ENCODE measurements around the gene SDR42E1.
"Not testable (repeated sequence)": the region's sequence is repeated elsewhere in the genome, so short reads cannot be mapped to it uniquely, and the experiment has no call there.

SDR42E1 gene

DNA sequence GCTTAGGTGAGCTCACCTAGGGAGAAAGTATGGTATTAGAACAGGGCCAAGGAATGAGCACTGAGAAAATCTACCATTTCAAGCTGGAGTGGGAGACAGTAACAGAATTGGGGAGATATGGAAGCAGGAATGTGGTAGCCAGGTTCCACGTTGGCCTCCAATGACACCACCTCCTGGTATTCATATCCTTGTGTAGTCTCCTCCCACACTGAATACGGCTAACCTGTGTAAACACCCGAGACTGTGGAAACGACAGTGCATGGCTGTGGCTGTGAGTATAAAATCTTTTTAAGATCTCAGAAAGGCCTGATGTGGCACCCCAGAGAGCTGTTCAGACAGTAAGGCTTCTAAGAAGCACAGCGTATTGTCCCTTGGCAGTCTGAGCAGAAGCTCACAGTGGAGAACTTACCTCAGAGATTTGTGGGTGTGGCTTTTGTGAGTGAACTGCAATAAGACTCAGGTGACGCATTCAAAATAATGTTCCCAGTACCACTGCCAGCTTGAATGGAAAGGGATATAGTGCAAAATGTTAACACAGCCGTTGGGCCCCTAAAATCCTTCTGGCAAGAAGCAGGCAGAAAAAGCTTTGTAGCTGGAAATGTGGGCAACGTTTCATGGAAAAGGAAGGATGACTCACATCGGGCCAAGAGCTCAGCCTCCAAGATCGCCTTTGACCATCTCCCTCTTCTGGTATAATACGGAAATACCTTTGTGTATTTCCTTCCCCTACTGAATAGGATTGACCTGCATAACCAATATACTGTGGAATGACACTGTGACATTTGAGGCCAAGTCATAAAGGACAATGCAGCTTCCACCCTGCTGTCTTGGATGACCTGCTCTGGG lies 14.4 kb downstream of the SDR42E1 start:
- FAIRE-seq (no peak), DNase-seq (ENCODE audit: insufficient read length) (no peak)
- TF ChIP-seq POLR2A (IDR thresholded peaks at IDR 0.05; ENCODE audit: low read depth, low read length), result no peak

DNA sequence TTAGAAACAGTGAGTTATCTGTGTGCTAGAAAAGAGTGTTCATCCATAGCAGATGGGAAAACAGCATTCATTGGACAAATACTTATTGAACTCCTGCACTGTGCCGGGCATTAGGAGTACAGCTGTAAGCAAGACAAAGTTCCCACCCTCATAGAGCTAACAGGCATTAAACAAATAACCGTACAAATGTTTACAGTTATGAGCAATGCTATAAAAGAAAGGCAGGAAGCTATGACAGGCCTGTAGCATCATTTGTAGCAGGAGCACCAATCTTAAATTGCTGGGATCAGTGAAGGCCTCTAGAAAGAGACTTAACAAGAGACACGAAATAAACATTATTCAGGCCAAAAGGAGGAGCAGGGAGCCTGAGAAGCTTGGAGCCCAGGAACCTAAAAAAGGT lies 15.6 kb downstream of the SDR42E1 start:
- FAIRE-seq, result no peak
- TF ChIP-seq POLR2A (IDR thresholded peaks at IDR 0.05; ENCODE audit: low read depth, low read length) (no peak), TAF1 (IDR thresholded peaks at IDR 0.05; ENCODE audit: borderline replicate concordance, low read depth, low read length) (no peak), POLR2AphosphoS5 (IDR thresholded peaks at IDR 0.05; ENCODE audit: low read depth, low read length) (no peak)

DNA sequence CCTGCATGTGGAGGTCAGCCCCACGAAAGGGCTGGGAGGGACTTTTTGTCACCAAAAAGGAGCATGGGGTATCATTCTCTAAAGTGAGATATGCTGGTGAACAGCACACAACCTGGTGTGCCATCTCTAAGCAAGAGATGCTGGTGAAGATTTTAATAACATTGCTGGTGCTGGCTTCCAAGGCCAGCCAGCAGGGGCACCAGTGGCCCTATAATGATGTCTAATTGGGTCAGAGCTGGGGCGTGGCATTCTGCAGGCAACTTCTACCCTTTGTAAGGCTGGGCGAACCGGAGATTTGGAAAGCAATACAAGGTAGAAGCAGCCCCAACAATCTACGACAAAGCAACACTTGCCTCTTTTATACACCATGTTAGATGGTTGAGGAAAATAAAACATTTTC lies 16.8 kb downstream of the SDR42E1 start:
- FAIRE-seq (no peak), DNase-seq (ENCODE audit: insufficient read length) (no peak)
- TF ChIP-seq POLR2AphosphoS5 (IDR thresholded peaks at IDR 0.05; ENCODE audit: low read depth, low read length), result no peak
- TF ChIP-seq POLR2A (IDR thresholded peaks at IDR 0.05; ENCODE audit: low read depth, low read length), result no peak
- TF ChIP-seq TAF1 (IDR thresholded peaks at IDR 0.05; ENCODE audit: borderline replicate concordance, low read depth, low read length), result no peak

More for the DNA sequence above, 15.6 kb downstream of the SDR42E1 start:
- DNase-seq (ENCODE audit: insufficient read length), result no peak

DNA sequence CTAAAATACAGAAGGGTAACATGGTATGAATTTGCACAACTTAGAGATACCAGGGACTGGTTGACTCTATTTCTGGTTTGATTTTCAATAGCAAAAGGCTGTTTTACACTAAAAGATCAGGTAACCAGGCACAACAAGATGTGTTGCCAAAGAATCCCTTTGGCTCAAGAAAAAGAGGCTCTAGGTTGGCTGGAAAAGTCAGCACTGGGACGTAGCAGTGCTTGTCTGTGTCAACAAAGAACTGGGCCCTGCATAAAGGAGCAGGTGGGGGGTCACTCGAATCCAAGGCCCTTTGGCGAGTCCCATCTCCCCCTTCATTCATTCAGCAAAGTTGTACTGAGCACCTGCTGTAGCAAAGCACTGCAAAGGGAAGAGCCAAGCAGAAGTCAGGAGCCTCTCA lies 18.4 kb downstream of the SDR42E1 start:
- DNase-seq (ENCODE audit: insufficient read length) (no peak), FAIRE-seq (no peak)
- TF ChIP-seq POLR2AphosphoS5 (IDR thresholded peaks at IDR 0.05; ENCODE audit: low read depth, low read length) (no peak), TAF1 (IDR thresholded peaks at IDR 0.05; ENCODE audit: borderline replicate concordance, low read depth, low read length) (no peak), POLR2A (IDR thresholded peaks at IDR 0.05; ENCODE audit: low read depth, low read length) (no peak)

DNA sequence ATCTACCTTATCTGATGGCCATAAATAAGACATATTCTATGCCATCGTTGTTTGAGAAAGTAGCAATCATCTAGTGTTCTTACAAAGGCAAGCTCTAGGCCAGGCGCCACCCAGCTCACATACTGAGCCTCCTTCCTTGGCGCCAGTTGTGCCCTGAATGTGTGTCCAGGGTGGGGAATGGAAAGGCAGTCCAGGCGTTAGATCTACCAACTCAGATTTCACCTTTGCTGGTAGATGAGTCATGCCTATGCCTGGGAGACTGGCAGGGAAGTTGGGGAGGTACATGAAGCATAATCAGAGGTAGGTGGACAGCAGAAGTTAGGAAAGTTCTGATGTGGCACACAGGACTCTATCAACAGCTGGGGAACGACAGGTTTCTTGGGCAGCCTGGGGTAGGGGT lies 23.6 kb downstream of the SDR42E1 start:
- FAIRE-seq (no peak), DNase-seq (ENCODE audit: insufficient read length) (no peak)
- TF ChIP-seq POLR2AphosphoS5 (IDR thresholded peaks at IDR 0.05; ENCODE audit: low read depth, low read length), result no peak
- no peak for TF ChIP-seq TAF1 (IDR thresholded peaks at IDR 0.05; ENCODE audit: borderline replicate concordance, low read depth, low read length)
- TF ChIP-seq POLR2A (IDR thresholded peaks at IDR 0.05; ENCODE audit: low read depth, low read length), result no peak

DNA sequence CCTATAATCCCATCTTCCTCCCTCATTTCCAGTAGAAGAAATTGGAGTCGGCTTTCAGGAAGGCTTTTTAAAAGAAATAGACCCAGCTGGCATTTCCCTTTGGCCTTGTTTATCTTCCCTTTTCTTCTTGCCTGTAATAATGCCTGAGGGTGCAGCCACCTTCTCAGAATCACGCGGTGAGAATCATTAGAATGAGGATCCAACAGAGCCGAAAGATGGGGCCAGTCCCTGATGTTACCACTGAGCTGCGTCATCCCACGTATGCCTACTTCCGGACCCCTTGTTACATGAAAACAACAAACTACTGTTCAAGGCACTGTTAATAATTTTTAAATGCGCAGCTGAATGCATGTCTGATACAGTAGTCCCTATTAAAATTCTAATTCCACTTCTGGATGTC lies 24.1 kb downstream of the SDR42E1 start:
- TF ChIP-seq POLR2A (IDR thresholded peaks at IDR 0.05; ENCODE audit: low read depth, low read length), result no peak
- TF ChIP-seq POLR2AphosphoS5 (IDR thresholded peaks at IDR 0.05; ENCODE audit: low read depth, low read length), result no peak
- no peak for TF ChIP-seq TAF1 (IDR thresholded peaks at IDR 0.05; ENCODE audit: borderline replicate concordance, low read depth, low read length)
- FAIRE-seq (no peak), DNase-seq (ENCODE audit: insufficient read length) (no peak)

DNA sequence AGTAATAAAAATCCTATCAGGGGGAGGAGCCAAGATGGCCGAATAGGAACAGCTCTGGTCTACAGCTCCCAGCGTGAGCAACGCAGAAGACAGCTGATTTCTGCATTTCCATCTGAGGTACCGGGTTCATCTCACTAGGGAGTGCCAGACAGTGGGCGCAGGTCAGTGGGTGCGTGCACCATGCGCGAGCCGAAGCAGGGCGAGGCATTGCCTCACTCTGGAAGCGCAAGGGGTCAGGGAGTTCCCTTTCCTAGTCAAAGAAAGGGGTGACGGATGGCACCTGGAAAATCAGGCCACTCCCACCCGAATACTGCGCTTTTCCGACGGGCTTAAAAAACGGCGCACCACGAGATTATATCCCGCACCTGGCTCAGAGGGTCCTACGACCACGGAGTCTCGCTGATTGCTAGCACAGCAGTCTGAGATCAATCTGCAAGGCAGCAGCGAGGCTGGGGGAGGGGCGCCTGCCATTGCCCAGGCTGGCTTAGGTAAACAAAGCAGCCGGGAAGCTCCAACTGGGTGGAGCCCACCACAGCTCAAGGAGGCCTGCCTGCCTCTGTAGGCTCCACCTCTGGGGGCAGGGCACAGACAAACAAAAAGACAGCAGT lies 33.8 kb downstream of the SDR42E1 start:
- not testable (repeated sequence) for FAIRE-seq; DNase-seq (ENCODE audit: insufficient read length)

DNA sequence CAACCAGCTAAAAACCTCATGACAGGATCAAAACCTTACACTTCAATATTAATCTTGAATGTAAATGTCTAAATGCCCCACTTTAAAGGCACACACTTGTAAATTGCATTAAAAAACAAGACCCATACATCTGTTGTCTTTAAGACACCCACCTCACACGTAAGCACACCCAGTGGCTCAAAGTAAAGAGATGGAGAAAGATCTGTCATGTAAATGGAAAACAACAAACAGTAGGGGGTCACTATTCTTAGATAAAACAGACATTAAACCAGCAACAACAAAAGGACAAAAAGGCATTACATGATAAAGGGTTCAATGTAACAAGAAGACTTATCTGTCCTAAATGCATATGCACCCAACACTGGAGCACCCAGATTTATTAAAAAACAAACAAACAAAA lies 35.6 kb downstream of the SDR42E1 start:
- no peak for TF ChIP-seq POLR2A (IDR thresholded peaks at IDR 0.05; ENCODE audit: low read depth, low read length)
- no peak for TF ChIP-seq TAF1 (IDR thresholded peaks at IDR 0.05; ENCODE audit: borderline replicate concordance, low read depth, low read length)
- TF ChIP-seq POLR2AphosphoS5 (IDR thresholded peaks at IDR 0.05; ENCODE audit: low read depth, low read length), result no peak
- DNase-seq (ENCODE audit: insufficient read length) (no peak), FAIRE-seq (no peak)

DNA sequence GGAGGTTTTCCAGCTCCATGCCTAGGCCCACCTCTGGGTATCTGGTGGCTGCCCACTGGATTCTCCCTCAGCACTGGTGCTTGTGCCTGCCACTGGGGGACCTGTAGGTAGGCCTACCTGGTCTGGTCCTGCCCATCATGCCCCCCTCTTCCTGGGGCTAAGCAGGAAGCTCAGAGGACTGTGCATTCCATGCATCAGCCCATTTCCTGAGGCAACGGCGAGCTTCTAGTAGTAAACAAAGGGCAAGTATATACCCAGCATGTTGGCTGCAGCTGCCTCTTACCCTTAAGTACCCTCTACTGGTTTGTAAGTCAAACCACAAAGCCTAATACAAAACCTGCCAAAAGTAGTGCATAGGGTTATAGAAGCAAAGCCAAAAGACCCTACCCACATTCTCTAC lies 37.5 kb downstream of the SDR42E1 start:
- FAIRE-seq, result no peak
- no peak for TF ChIP-seq TAF1 (IDR thresholded peaks at IDR 0.05; ENCODE audit: borderline replicate concordance, low read depth, low read length)
- no peak for TF ChIP-seq POLR2AphosphoS5 (IDR thresholded peaks at IDR 0.05; ENCODE audit: low read depth, low read length)
- no peak for TF ChIP-seq POLR2A (IDR thresholded peaks at IDR 0.05; ENCODE audit: low read depth, low read length)
- no peak for DNase-seq (ENCODE audit: insufficient read length)

DNA sequence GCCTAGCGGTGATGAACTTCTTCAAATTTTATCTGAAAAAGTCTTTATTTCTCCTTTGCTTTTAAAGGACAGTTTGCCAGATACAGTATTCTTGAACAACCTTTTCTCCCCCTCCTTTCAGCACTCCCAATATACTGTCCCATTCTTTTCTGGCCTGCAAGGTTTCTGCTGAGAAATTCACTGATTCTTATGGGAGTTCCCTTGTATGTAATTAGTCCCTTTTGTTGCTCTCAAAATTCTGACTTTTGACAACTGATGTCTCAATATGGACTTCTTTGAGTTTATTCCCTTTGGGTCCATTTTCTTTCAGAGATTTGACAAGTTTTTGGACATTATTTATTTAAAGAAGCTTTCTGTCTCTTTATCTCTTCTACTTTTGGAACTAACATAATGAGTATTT lies 39.4 kb downstream of the SDR42E1 start:
- no peak for DNase-seq (ENCODE audit: insufficient read length)
- FAIRE-seq, result no peak
- TF ChIP-seq POLR2A (IDR thresholded peaks at IDR 0.05; ENCODE audit: low read depth, low read length), result no peak
- no peak for TF ChIP-seq TAF1 (IDR thresholded peaks at IDR 0.05; ENCODE audit: borderline replicate concordance, low read depth, low read length)
- TF ChIP-seq POLR2AphosphoS5 (IDR thresholded peaks at IDR 0.05; ENCODE audit: low read depth, low read length), result no peak

DNA sequence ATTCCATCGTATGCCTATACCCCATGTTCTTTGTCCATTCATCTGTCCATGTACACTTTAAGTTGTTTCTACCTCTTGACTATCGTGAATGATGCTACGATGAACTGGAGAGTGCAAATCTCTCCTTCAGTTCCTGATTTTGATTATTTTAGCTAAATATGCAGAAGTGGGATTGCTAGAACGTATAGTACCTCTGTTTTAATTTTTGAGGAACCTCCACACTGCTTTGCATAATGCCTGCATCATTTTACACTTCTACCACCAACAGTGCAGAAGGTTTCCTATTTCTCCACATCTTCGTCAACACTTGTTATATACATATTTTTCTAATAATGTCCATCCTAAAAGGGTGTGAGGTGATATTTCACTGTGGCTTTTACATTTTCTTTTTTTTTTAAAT lies 43.9 kb downstream of the SDR42E1 start:
- FAIRE-seq (peak; percentile 44), DNase-seq (ENCODE audit: insufficient read length) (no peak)
- TF ChIP-seq POLR2AphosphoS5 (IDR thresholded peaks at IDR 0.05; ENCODE audit: low read depth, low read length), result no peak
- no peak for TF ChIP-seq POLR2A (IDR thresholded peaks at IDR 0.05; ENCODE audit: low read depth, low read length)
- no peak for TF ChIP-seq TAF1 (IDR thresholded peaks at IDR 0.05; ENCODE audit: borderline replicate concordance, low read depth, low read length)

DNA sequence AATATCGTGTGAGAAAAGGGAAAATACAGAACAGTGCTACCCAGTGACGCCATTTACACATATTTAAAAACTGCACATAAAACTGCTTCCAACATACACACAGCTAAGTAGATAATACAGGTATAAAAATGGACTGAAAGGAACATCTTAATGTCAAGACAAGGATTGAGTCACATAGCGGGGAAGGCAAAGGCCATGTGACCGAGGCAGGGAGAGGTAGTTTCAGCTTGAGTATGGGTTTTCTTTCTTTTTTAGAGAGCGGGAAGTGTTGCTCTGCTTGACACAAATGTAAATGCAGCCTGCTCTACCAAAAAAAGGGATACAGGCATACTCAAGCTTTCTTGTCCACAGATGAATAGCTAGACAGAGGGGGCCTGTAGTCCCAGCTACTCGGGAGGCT lies 46.5 kb downstream of the SDR42E1 start:
- DNase-seq (ENCODE audit: insufficient read length) (no peak), FAIRE-seq (no peak)
- TF ChIP-seq POLR2AphosphoS5 (IDR thresholded peaks at IDR 0.05; ENCODE audit: low read depth, low read length) (no peak), TAF1 (IDR thresholded peaks at IDR 0.05; ENCODE audit: borderline replicate concordance, low read depth, low read length) (no peak), POLR2A (IDR thresholded peaks at IDR 0.05; ENCODE audit: low read depth, low read length) (no peak)

All from GM12892 (cell line).